GM13977 (cell line): ENCODE measurements around the gene FXYD2.

Experiments
- DNase-seq: peaks from one replicate; pipeline ENCODE4 v3.0.0; 2012; ENCODE audit warnings: low spot score
- CTCF ChIP-seq: IDR thresholded peaks from 2 replicates; pipeline ENCODE4 v1.5.1; 2012; ENCODE audit warnings: mild to moderate bottlenecking, control low read depth; ENCODE audit not compliant: insufficient read depth; ENCODE audit errors: extremely low read depth, missing control alignments
- in situ Hi-C: fragments of 300-500 bp; cut with MboI; formaldehyde crosslinking; loops from one replicate; pipeline ENCODE4 v1.12.0; 2022; ENCODE audit warnings: low sequenced_read_pairs, low pct_unique_long_range_greater_than_20kb, mixed read lengths, inconsistent platforms; ENCODE audit not compliant: unreplicated experiment

Gene FXYD2

GRCh38 chr11:117849781-117850414 is 25.4 kb upstream of the FXYD2 start:
- no peak for TF ChIP-seq CTCF
- in situ Hi-C loops: loop anchor here (10.0 kb wide), 2 partner anchors 95 to 205 kb away; no protein-coding TSS in a partner anchor
- DNase-seq: no peak

GRCh38 chr11:117843666-117844484 is 19.3 kb upstream of the FXYD2 start:
- in situ Hi-C loops: no loop called here
- DNase-seq: peak; percentile 68
- TF ChIP-seq CTCF: peak; percentile 97

GRCh38 chr11:117842131-117842941 is 17.8 kb upstream of the FXYD2 start:
- DNase-seq: no peak
- no peak for TF ChIP-seq CTCF
- in situ Hi-C loops: no loop called here

- no peak for TF ChIP-seq CTCF
- DNase-seq: no peak
- in situ Hi-C loops: no loop called here
These were observed 17.0 kb upstream of the FXYD2 start for GRCh38 chr11:117841551-117842031.

- no peak for DNase-seq
- TF ChIP-seq CTCF: no peak
- in situ Hi-C loops: no loop called here
These were observed 16.5 kb upstream of the FXYD2 start for GRCh38 chr11:117840881-117841550.
